Ovary (tissue), 9 donors: ENCODE data around the gene FAM47A. TPM values are rescaled to one million over a fixed set of nuclear protein-coding genes. Genes with fewer than 3 reads are reported as not detected.

Experiments
- DNase-seq, 5 donors: peaks; one replicate each; pipeline ENCODE4 v3.0.0-alpha.2; 2019 to 2020
- H3K27ac ChIP-seq, 2 donors: fragments of 200-600 bp; one replicate each; pipeline versions ENCODE4 v1.5.1 to v1.8.0; 2019 to 2022
- H3K27me3 ChIP-seq: fragments of 200-600 bp; one replicate; pipeline ENCODE4 v1.8.0; 2022
- H3K36me3 ChIP-seq: fragments of 200-600 bp; sonication (generic); one replicate; pipeline ENCODE4 v1.5.1; 2019
- H3K4me1 ChIP-seq: one replicate; pipeline ENCODE4 v1.8.1; 2013; ENCODE audit warnings: mild to moderate bottlenecking, moderate library complexity; ENCODE audit not compliant: insufficient read depth
- H3K4me3 ChIP-seq: fragments of 200-600 bp; sonication (generic); one replicate; pipeline ENCODE4 v1.5.1; 2017
- H3K9me3 ChIP-seq, 2 donors: fragments of 200-600 bp in 1 of 2; sonication (generic) in 1 of 2; one replicate each; pipeline versions ENCODE4 v1.5.1 to v1.8.1; 2013 to 2019; ENCODE audit warnings: mild to moderate bottlenecking in 1 of 2, moderate library complexity in 1 of 2
- CTCF ChIP-seq, 3 donors: fragments of 450-650 bp in 2 of 3; fragments of 200-600 bp in 1 of 3; IDR thresholded peaks; one replicate each; pipeline versions ENCODE4 v1.5.1 to v1.8.0; 2016 to 2022; ENCODE audit warnings: antibody characterized with exemption in 3 of 3, mild to moderate bottlenecking in 1 of 3
- EP300 ChIP-seq: sonication (generic); formaldehyde crosslinking; IDR thresholded peaks from one replicate; pipeline ENCODE4 v1.6.1; 2017; ENCODE audit warnings: antibody characterized with exemption
- POLR2A ChIP-seq: fragments of 450-650 bp; IDR thresholded peaks from one replicate; pipeline ENCODE4 v1.6.1; 2017; ENCODE audit warnings: antibody characterized with exemption, mild to moderate bottlenecking, moderate library complexity
- WGBS, 3 donors: extraction: QIAGEN DNeasy Blood & Tissue Kit in 1 of 3; methylation state at CpG; one replicate each; pipeline versions ENCODE4 v1.1.5 to v1.1.7; 2013 to 2017; 5-methylcytosine and 5-hydroxymethylcytosine counted together
- intact Hi-C, 4 donors: fragments of 100-400 bp; cut with DNase I; formaldehyde crosslinking; loops; one replicate each; pipeline versions ENCODE4 v1.11.0 to v1.15.1; 2022 to 2023
- polyA plus RNA-seq, 2 donors: library from polyadenylated mRNA; stranded (reverse); fragments of 200-250 nt in 1 of 2; fragments of 350-450 nt in 1 of 2; fragmentation: Illumina TruSeq in 1 of 2; extraction: RNeasy Lipid Tissue Mini Kit (QIAGEN cat#74804) in 1 of 2; gene quantifications; one replicate each; pipeline ENCODE4 v1.2.3, GENCODE V29; 2013 to 2014
- total RNA-seq, 7 donors: library from RNA; depleted of rRNA in 2 of 7; stranded (reverse); fragments of >200 nt in 2 of 7; fragmentation: NEBNext Ultra II Directional in 3 of 7; extraction: Animal tissue kit (Norgen Biotek cat#: 25700) in 3 of 7; gene quantifications; one replicate each; pipeline versions ENCODE4 v1.1.0 to v1.2.4, GENCODE V29; 2016 to 2023
- donor health status: DM: no; HTN: no; CAD: no; lungs with moderate emphysema.
- donor health status: DM: no; HTN: no; CAD: no.
- donor health status: Bipolar disorder and iron deficiency.
- donor health status: DM: yes; HTN: yes; CAD: no.
- donor health status: DM: no; HTN: no; CAD: no.
- donor health status: DM: yes; HTN: yes; CAD: no.

FAM47A gene
- total and polyA plus RNA-seq, 9 donors: not detected

DNA sequence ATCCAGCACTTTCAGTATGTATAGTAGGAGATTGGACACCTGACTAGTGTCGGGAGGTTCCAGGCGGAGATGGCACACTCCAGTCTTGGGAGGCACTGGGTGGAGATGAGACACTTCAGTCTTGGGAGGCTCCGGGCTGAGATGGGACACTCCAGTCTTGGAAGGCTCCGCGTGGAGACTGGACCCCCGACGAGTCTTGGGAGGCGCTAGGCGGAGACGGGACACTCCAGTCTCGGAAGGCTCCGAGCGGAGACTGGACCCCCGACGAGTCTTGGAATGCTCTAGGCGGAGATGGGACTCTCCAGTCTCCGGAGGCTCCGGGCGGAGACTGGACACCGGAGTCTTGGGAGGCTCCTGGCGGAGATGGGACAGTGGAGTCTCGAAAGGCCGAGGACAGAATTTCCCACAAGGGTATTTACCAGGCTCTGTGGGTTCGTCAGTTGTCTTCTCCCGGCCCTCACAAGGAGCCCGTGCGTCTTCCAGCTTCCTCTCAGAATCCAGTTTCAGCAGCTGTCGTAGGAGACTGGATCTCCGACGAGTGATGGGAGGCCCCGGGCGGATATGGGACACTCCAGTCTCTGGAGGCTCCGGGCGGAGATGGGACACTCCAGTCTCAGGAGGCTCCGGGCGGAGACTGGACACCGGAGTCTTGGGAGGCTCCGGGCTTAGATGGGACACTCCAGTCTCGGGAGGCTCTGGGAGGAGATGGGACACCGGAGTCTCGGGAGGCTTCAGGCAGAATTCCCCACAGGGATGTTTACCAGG, 952 bp downstream of the FAM47A start:
- Histone ChIP-seq H3K27ac (no peak overlapping the region), H3K4me3 (no peak overlapping the region), H3K4me1 (no peaks in the 10 kb centered on the region), H3K9me3 (no peaks in the 10 kb centered on the region), H3K27me3 (no peaks in the 10 kb centered on the region), H3K36me3 (no peaks in the 10 kb centered on the region)
- no peak for TF ChIP-seq POLR2A
- no peak for TF ChIP-seq EP300
- no peak for TF ChIP-seq CTCF (IDR thresholded peaks at IDR 0.05)
- DNase-seq: peak in 1 of 5 donors; percentile 25
- intact Hi-C loops: no loop called here
- 91 to 94% (median 93%) methylated on average over 38 to 41 of the region's 41 CpGs for WGBS, 3 donors

GRCh38 chrX:34130501-34130900, 1.6 kb downstream of the FAM47A start:
- DNase-seq: no peak
- intact Hi-C loops: no loop called here
- 90 to 93% (median 90%) methylated on average over 29 of the region's 29 CpGs for WGBS, 3 donors
- no peaks in the 10 kb centered on the region for H3K27me3 ChIP-seq
- no peak overlapping the region for H3K27ac ChIP-seq
- no peaks in the 10 kb centered on the region for H3K36me3 ChIP-seq
- no peaks in the 10 kb centered on the region for H3K9me3 ChIP-seq
- no peak overlapping the region for H3K4me3 ChIP-seq
- H3K4me1 ChIP-seq: no peaks in the 10 kb centered on the region
- TF ChIP-seq EP300 (no peak), POLR2A (no peak), CTCF (IDR thresholded peaks at IDR 0.05) (no peak)

GRCh38 chrX:34126011-34126410, 6.1 kb downstream of the FAM47A start:
- no peak overlapping the region for H3K4me3 ChIP-seq
- 66 to 85% (median 73%) methylated on average over 5 of the region's 5 CpGs for WGBS, 3 donors
- no peaks in the 10 kb centered on the region for H3K9me3 ChIP-seq
- intact Hi-C loops: no loop called here
- no peak for TF ChIP-seq CTCF (IDR thresholded peaks at IDR 0.05)
- no peak for TF ChIP-seq EP300
- TF ChIP-seq POLR2A: no peak
- H3K27ac ChIP-seq: no peak overlapping the region
- no peaks in the 10 kb centered on the region for H3K4me1 ChIP-seq
- no peak for DNase-seq
- H3K27me3 ChIP-seq: no peaks in the 10 kb centered on the region
- no peaks in the 10 kb centered on the region for H3K36me3 ChIP-seq

DNA sequence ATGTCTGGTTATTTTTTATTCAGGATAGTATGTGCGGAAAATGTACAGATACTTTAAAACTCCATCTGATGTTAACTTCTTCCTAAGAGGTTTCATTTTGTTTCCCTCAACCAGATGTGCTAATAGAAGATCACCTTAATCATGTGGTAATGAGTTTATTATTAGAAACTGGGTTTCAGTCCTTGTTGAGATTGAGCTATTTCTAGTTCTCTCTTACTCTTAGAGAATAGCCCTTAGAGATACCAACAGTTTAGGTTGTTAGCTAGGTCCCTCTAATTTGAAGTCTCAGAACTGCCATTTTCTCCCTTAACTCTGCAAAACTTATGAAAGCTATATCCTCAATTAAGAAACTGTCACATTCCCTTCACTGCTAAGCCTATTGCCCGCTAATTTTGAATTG, 13.0 kb downstream of the FAM47A start:
- intact Hi-C loops: no loop called here
- Histone ChIP-seq H3K27ac (no peak overlapping the region), H3K4me3 (no peak overlapping the region), H3K9me3 (no peaks in the 10 kb centered on the region), H3K27me3 (peaks cover 2% of the 10 kb centered on the region), H3K4me1 (no peaks in the 10 kb centered on the region), H3K36me3 (no peaks in the 10 kb centered on the region)
- WGBS, 3 donors: 45 to 76% (median 70%) methylated on average over 2 of the region's 2 CpGs
- DNase-seq: no peak
- TF ChIP-seq POLR2A (no peak), CTCF (IDR thresholded peaks at IDR 0.05) (no peak), EP300 (no peak)
